Parathyroid adenoma (tissue), 2 donors: ENCODE measurements around the gene CEP350.

Experiments used
- H2AFZ ChIP-seq: fragments of 300-600 bp; sonication (generic); one replicate; pipeline ENCODE4 v1.7.0; 2017; ENCODE audit warnings: antibody characterized with exemption, mild to moderate bottlenecking
- H3K27ac ChIP-seq: fragments of 300-600 bp; sonication (generic); one replicate; pipeline ENCODE4 v1.7.0; 2017
- H3K27me3 ChIP-seq: fragments of 300-600 bp; sonication (generic); one replicate; pipeline ENCODE4 v1.7.0; 2017; ENCODE audit warnings: low read length; ENCODE audit not compliant: control insufficient read depth, insufficient read depth
- H3K36me3 ChIP-seq: fragments of 300-600 bp; sonication (generic); one replicate; pipeline ENCODE4 v1.7.0; 2017; ENCODE audit warnings: low read length; ENCODE audit not compliant: control insufficient read depth, insufficient read depth
- H3K4me1 ChIP-seq: fragments of 300-600 bp; sonication (generic); one replicate; pipeline ENCODE4 v1.7.0; 2017; ENCODE audit warnings: control low read depth
- H3K4me2 ChIP-seq: fragments of 300-600 bp; sonication (generic); one replicate; pipeline ENCODE4 v1.7.0; 2017; ENCODE audit warnings: low read length
- H3K4me3 ChIP-seq: fragments of 300-600 bp; sonication (generic); one replicate; pipeline ENCODE4 v1.7.0; 2017; ENCODE audit warnings: low read depth, low read length
- H3K79me2 ChIP-seq: fragments of 300-600 bp; sonication (generic); one replicate; pipeline ENCODE4 v1.7.0; 2017; ENCODE audit warnings: control low read depth
- H3K9ac ChIP-seq: fragments of 300-600 bp; sonication (generic); one replicate; pipeline ENCODE4 v1.7.0; 2017; ENCODE audit warnings: mild to moderate bottlenecking
- H3K9me3 ChIP-seq: fragments of 300-600 bp; sonication (generic); one replicate; pipeline ENCODE4 v1.7.0; 2017; ENCODE audit warnings: low read length; ENCODE audit not compliant: control insufficient read depth
- TF ChIP-seq, protein P1 (sequence below): fragments of 300-600 bp; sonication (generic); IDR thresholded peaks from one replicate; pipeline ENCODE4 v1.7.0; 2017; ENCODE audit warnings: antibody characterized with exemption, mild to moderate bottlenecking
- donor health status: primary hyperparathyroidism.

CEP350 gene

DNA sequence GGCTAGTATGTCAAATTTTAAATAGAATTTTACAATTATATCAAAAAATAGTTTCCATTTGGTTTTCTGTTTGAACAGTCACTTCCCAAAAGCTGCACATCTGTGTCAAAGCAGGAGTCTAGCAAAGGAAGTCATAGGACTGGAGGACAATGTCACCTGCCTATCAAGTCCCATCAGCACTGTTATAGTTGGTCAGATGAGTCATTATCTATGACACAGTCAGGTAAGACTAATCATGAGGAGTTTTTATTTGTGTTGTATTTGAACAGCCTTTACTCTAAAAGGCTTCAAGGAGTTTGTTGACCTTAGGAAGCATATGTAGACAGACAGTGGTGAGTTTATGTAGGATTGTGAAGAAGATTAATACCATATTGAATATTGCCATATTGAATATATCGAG lies 125.8 kb downstream of the CEP350 start:
- no peak overlapping the region for H3K27ac ChIP-seq
- H3K79me2 ChIP-seq, result no peaks in the 10 kb centered on the region
- H3K27me3 ChIP-seq, result no peaks in the 10 kb centered on the region

DNA sequence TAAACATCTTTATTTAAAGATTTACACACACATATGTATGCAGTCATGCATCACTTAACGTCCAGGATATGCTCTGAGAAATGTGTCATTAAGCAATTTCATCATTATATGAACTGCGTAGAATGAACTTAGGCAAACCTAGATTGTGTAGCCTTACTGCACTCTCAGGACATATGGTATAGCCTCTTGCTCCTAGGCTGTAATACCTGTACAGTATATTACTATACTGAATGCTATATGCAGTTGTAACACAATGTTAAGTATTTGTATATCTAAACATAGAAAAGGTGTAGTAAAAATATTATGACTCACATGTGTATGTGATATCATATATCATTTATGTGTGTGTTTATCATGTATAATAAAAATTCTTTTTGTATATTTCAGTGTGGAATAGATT lies 126.9 kb downstream of the CEP350 start:
- H3K27ac ChIP-seq, result no peak overlapping the region
- H3K36me3 ChIP-seq, result no peaks in the 10 kb centered on the region

More for the DNA sequence above, 125.8 kb downstream of the CEP350 start:
- H3K4me1 ChIP-seq, result no peaks in the 10 kb centered on the region
- TF ChIP-seq, protein P1, sequence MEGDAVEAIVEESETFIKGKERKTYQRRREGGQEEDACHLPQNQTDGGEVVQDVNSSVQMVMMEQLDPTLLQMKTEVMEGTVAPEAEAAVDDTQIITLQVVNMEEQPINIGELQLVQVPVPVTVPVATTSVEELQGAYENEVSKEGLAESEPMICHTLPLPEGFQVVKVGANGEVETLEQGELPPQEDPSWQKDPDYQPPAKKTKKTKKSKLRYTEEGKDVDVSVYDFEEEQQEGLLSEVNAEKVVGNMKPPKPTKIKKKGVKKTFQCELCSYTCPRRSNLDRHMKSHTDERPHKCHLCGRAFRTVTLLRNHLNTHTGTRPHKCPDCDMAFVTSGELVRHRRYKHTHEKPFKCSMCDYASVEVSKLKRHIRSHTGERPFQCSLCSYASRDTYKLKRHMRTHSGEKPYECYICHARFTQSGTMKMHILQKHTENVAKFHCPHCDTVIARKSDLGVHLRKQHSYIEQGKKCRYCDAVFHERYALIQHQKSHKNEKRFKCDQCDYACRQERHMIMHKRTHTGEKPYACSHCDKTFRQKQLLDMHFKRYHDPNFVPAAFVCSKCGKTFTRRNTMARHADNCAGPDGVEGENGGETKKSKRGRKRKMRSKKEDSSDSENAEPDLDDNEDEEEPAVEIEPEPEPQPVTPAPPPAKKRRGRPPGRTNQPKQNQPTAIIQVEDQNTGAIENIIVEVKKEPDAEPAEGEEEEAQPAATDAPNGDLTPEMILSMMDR, result no peak
- no peak overlapping the region for H3K9ac ChIP-seq
- no peaks in the 10 kb centered on the region for H3K9me3 ChIP-seq
- no peak overlapping the region for H2AFZ ChIP-seq
- no peak overlapping the region for H3K4me3 ChIP-seq
- no peak overlapping the region for H3K4me2 ChIP-seq
- H3K36me3 ChIP-seq, result no peaks in the 10 kb centered on the region

DNA sequence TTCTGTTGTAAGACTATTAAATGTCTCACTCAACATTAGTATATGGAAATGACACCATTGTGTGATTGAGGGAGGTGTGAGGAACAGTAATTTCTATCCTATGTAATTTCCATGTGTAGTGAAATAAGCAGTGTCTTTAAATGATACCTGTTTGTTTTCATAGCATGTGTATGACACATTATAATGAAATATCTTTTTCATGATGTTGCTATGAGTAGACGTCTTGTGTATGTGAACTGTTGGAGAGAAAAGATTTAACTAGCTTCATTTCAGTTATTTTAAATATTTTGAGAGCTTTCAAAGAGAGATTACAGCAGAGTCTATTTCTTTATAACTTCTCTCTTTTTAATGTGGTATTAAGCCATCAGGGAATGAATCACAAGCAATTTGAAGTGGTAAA lies 128.6 kb downstream of the CEP350 start:
- Histone ChIP-seq H2AFZ (no peak overlapping the region), H3K27me3 (no peaks in the 10 kb centered on the region), H3K9me3 (no peaks in the 10 kb centered on the region), H3K27ac (no peak overlapping the region), H3K4me2 (no peak overlapping the region), H3K79me2 (no peaks in the 10 kb centered on the region), H3K9ac (no peak overlapping the region), H3K36me3 (no peaks in the 10 kb centered on the region), H3K4me1 (no peaks in the 10 kb centered on the region), H3K4me3 (no peak overlapping the region)
- TF ChIP-seq, protein P1, result no peak

More for the DNA sequence above, 126.9 kb downstream of the CEP350 start:
- Histone ChIP-seq H3K4me3 (no peak overlapping the region), H3K4me2 (no peak overlapping the region), H3K79me2 (no peaks in the 10 kb centered on the region), H3K9ac (no peak overlapping the region), H3K9me3 (no peaks in the 10 kb centered on the region), H3K4me1 (no peaks in the 10 kb centered on the region), H3K27me3 (no peaks in the 10 kb centered on the region), H2AFZ (no peak overlapping the region)
- TF ChIP-seq, protein P1, result no peak

DNA sequence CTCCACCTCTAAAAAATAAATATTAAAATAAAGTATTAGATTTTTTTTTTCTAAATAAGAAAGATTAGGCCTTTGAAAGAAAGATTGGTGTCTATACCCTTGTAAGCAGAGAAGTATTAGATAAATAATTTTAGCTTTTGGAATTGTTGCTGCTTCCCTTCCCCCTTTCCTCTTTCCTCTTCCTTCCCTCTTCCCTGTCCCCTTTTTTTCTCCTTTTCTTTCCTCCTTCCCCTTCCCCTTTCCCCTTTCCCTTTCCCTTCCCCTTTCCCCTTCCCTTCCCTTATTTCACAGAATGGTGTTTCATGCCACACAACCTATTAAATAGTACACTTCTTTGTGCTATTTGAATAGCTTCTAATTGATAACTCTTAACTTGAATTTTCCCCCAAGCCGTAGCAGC lies 130.3 kb downstream of the CEP350 start:
- no peak overlapping the region for H2AFZ ChIP-seq
- H3K4me1 ChIP-seq, result no peaks in the 10 kb centered on the region
- H3K4me2 ChIP-seq, result no peak overlapping the region
- H3K27ac ChIP-seq, result no peak overlapping the region
- no peaks in the 10 kb centered on the region for H3K9me3 ChIP-seq
- H3K79me2 ChIP-seq, result no peaks in the 10 kb centered on the region
- H3K36me3 ChIP-seq, result no peaks in the 10 kb centered on the region
- no peaks in the 10 kb centered on the region for H3K27me3 ChIP-seq
- H3K4me3 ChIP-seq, result no peak overlapping the region
- no peak overlapping the region for H3K9ac ChIP-seq
- TF ChIP-seq, protein P1, result no peak

DNA sequence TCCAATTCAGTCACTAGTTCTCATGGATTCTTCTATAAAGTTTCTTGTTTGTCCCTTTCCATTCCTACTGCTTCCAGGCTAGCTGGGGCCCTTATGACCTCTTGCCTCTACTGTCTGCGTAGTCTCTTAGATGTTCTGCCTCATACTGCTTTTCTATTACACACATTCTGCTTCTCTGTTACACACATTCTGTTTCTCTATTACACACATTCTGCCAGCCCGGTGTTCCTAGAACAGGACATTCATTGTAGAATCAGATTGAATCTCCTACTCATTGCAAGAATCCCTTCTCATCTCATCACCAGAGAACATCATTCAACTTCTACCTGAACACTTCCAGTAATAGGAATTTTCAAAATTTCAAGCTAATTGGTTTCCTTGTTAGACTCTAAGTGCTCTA lies 130.7 kb downstream of the CEP350 start:
- Histone ChIP-seq H3K4me2 (no peak overlapping the region), H3K4me1 (no peaks in the 10 kb centered on the region), H3K79me2 (no peaks in the 10 kb centered on the region), H3K36me3 (no peaks in the 10 kb centered on the region), H3K9me3 (no peaks in the 10 kb centered on the region), H3K27me3 (no peaks in the 10 kb centered on the region), H3K9ac (no peak overlapping the region), H3K27ac (no peak overlapping the region), H3K4me3 (no peak overlapping the region), H2AFZ (no peak overlapping the region)
- TF ChIP-seq, protein P1, result no peak
